Measurements from ENCODE around the gene COX10.
"Not testable (repeated sequence)": the region's sequence is repeated elsewhere in the genome, so short reads cannot be mapped to it uniquely, and the experiment has no call there.

DNA sequence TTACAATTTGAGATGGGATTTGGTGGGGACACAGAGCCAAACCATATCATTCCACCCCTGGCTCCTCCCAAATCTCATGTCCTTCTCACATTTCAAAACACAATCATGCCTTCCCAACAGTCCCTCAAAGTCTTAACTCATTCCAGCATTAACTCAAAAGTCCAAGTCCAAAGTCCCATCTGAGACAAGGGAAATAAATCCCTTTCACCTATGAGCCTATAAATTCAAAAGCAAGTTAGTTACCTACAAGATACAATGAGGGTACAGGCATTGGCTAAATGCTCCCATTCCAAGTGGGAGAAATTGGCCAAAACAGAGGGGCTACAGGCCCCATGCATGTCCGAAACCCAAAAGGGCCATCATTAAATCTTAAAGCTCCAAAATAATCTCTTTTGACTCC lies 98.5 kb downstream of the COX10 start:
- TF ChIP-seq, protein P1, sequence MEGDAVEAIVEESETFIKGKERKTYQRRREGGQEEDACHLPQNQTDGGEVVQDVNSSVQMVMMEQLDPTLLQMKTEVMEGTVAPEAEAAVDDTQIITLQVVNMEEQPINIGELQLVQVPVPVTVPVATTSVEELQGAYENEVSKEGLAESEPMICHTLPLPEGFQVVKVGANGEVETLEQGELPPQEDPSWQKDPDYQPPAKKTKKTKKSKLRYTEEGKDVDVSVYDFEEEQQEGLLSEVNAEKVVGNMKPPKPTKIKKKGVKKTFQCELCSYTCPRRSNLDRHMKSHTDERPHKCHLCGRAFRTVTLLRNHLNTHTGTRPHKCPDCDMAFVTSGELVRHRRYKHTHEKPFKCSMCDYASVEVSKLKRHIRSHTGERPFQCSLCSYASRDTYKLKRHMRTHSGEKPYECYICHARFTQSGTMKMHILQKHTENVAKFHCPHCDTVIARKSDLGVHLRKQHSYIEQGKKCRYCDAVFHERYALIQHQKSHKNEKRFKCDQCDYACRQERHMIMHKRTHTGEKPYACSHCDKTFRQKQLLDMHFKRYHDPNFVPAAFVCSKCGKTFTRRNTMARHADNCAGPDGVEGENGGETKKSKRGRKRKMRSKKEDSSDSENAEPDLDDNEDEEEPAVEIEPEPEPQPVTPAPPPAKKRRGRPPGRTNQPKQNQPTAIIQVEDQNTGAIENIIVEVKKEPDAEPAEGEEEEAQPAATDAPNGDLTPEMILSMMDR (IDR thresholded peaks at IDR 0.05; ENCODE audit: low read depth, low read length): not testable (repeated sequence)
- TF ChIP-seq EZH2phosphoT487 (IDR thresholded peaks at IDR 0.05; ENCODE audit: low read depth): not testable (repeated sequence)

Data from OCI-LY3 (cell line).